HepG2 (cell line): ENCODE measurements around the gene LHFPL6. TPM values are rescaled to one million over a fixed set of nuclear protein-coding genes. Genes with fewer than 3 reads are reported as not detected.

Source experiments
- ATAC-seq: fragments of 200-7000 bp; cut with Tn5 transposase; 3 replicates; pipeline ENCODE4 v1.9.1; 2020; ENCODE audit warnings: mild to moderate bottlenecking, moderate library complexity
- BruUV-seq: library from RNA; stranded (reverse); fragments of 400-500 nt; replicated peaks from 2 replicates; lab custom pipeline; 2021; lab: Mats Ljungman, UMichigan
- CTCF ChIA-PET: fragments of 300-600 bp; formaldehyde crosslinking; extraction: SDS; loops from one replicate; lab custom pipeline; 2021; ENCODE audit warnings: low total read pairs, inconsistent platforms, low intra/inter-chr PET ratio; lab: Yijun Ruan, JAX
- POLR2A ChIA-PET: fragments of 350-600 bp; sonication (Branson Sonifier 250); formaldehyde crosslinking; loops from one replicate; lab custom pipeline; 2020; ENCODE audit warnings: antibody characterized with exemption, inconsistent platforms; lab: Yijun Ruan, JAX
- DNase-seq: peaks from one replicate; pipeline ENCODE4 v3.0.0-alpha.2; 2015; ENCODE audit warnings: low spot score
- FAIRE-seq: peaks from 3 replicates; lab custom pipeline; 2011; peaks lifted over from hg19 to GRCh38; lab: Jason Lieb, UNC
- H2AFZ ChIP-seq: one replicate; pipeline ENCODE4 v1.6.1; 2011; ENCODE audit warnings: low read length, inconsistent platforms
- H3K27ac ChIP-seq: fragments of 300-600 bp; 3 replicates; pipeline ENCODE4 v1.8.0; 2011; ENCODE audit warnings: mixed run types, mild to moderate bottlenecking, mixed read lengths, low read length, inconsistent platforms; ENCODE audit not compliant: insufficient read depth; ENCODE audit errors: extremely low read length
- H3K27me3 ChIP-seq, 2 experiments: fragments of 200-600 bp in 1 of 2; 2 replicates in 1 of 2; 3 replicates in 1 of 2; pipeline versions ENCODE4 v1.6.0 to v1.8.0; 2011; ENCODE audit warnings: low read length in 2 of 2, mild to moderate bottlenecking in 2 of 2, moderate library complexity in 2 of 2, inconsistent platforms in 1 of 2; ENCODE audit not compliant: insufficient read depth in 2 of 2, control insufficient read depth in 1 of 2
- H3K36me3 ChIP-seq, 2 experiments: fragments of 200-600 bp in 1 of 2; replicated peaks in 1 of 2; 2 replicates in 1 of 2; 3 replicates in 1 of 2; pipeline versions ENCODE4 v1.5.1 to v1.8.0; 2011; ENCODE audit warnings: low read length in 2 of 2, inconsistent platforms in 1 of 2; ENCODE audit not compliant: insufficient read depth in 2 of 2, control insufficient read depth in 1 of 2
- H3K4me1 ChIP-seq: 2 replicates; pipeline ENCODE4 v1.5.1; 2012; ENCODE audit warnings: low read length, inconsistent platforms; ENCODE audit not compliant: insufficient read depth
- H3K4me2 ChIP-seq: 2 replicates; pipeline ENCODE4 v1.6.0; 2011; ENCODE audit warnings: low read depth, low read length, inconsistent platforms
- H3K4me3 ChIP-seq, 3 experiments: fragments of 200-600 bp in 1 of 3; sonication (generic), shearing (Covaris generic) in 1 of 3; replicated peaks in 1 of 3; 2 replicates each; pipeline ENCODE4 v1.5.1; 2011 to 2016; ENCODE audit warnings: low read length in 3 of 3, inconsistent platforms in 2 of 3, low read depth in 2 of 3, mild to moderate bottlenecking in 2 of 3, control low read depth in 1 of 3, mixed read lengths in 1 of 3; ENCODE audit not compliant: insufficient read depth in 1 of 3
- H3K79me2 ChIP-seq: one replicate; pipeline ENCODE4 v1.6.1; 2011; ENCODE audit warnings: low read length, inconsistent platforms; ENCODE audit not compliant: insufficient read depth
- H3K9ac ChIP-seq: 2 replicates; pipeline ENCODE4 v1.6.0; 2011; ENCODE audit warnings: mild to moderate bottlenecking, low read depth, low read length, inconsistent platforms; ENCODE audit not compliant: insufficient read depth
- H3K9me3 ChIP-seq: 2 replicates; pipeline ENCODE4 v1.5.1; 2012; ENCODE audit warnings: mild to moderate bottlenecking, low read length
- H4K20me1 ChIP-seq: 2 replicates; pipeline ENCODE4 v1.6.0; 2011; ENCODE audit warnings: inconsistent platforms, mild to moderate bottlenecking, low read length, moderate library complexity; ENCODE audit not compliant: insufficient read depth
- ADNP ChIP-seq: sonication (generic); formaldehyde crosslinking; IDR thresholded peaks from 2 replicates; pipeline ENCODE4 v1.4.0; 2020; ENCODE audit warnings: missing genetic modification reagents
- BCLAF1 ChIP-seq: fragments of 450-650 bp; IDR thresholded peaks from 2 replicates; pipeline ENCODE4 v1.6.1; 2017; ENCODE audit warnings: mild to moderate bottlenecking
- FOXK1 ChIP-seq: sonication (generic); formaldehyde crosslinking; IDR thresholded peaks from 2 replicates; pipeline ENCODE4 v1.4.0; 2020; ENCODE audit warnings: low read depth, missing genetic modification reagents, borderline replicate concordance
- HNRNPL ChIP-seq: fragments of 200-400 bp; formaldehyde crosslinking; IDR thresholded peaks from 2 replicates; pipeline ENCODE4 v1.6.1; 2017; ENCODE audit warnings: mild to moderate bottlenecking, low read depth, low read length
- ISL2 ChIP-seq: sonication (generic); formaldehyde crosslinking; IDR thresholded peaks from 2 replicates; pipeline ENCODE4 v1.5.0; 2020; ENCODE audit warnings: missing genetic modification reagents
- MAFK ChIP-seq, 2 experiments: IDR thresholded peaks in 1 of 2; conservative IDR thresholded peaks in 1 of 2; 2 replicates each; pipeline ENCODE4 v1.6.1; 2011; ENCODE audit warnings: improper control_type of control experiment in 2 of 2, low read length in 2 of 2
- MNT ChIP-seq: fragments of 450-650 bp; IDR thresholded peaks from 2 replicates; pipeline ENCODE4 v1.6.1; 2016
- PATZ1 ChIP-seq: sonication (generic); formaldehyde crosslinking; IDR thresholded peaks from 2 replicates; pipeline ENCODE4 v1.4.0; 2020; ENCODE audit warnings: missing genetic modification reagents
- RNF2 ChIP-seq: fragments of 450-650 bp; conservative IDR thresholded peaks from 2 replicates; pipeline ENCODE4 v1.6.1; 2016; ENCODE audit warnings: low read depth
- SCMH1 ChIP-seq: sonication (generic); formaldehyde crosslinking; IDR thresholded peaks from 2 replicates; pipeline ENCODE4 v1.9.0; 2021; ENCODE audit warnings: missing genetic modification reagents, mild to moderate bottlenecking, borderline replicate concordance
- SNAPC2 ChIP-seq: sonication (generic); formaldehyde crosslinking; IDR thresholded peaks from 2 replicates; pipeline ENCODE4 v1.8.1; 2022; ENCODE audit warnings: mild to moderate bottlenecking, missing genetic modification reagents
- ZBTB7A ChIP-seq: sonication (generic); formaldehyde crosslinking; IDR thresholded peaks from 2 replicates; pipeline ENCODE4 v1.8.0; 2022; ENCODE audit warnings: mild to moderate bottlenecking, missing genetic modification reagents
- ZNF343 ChIP-seq: sonication (generic); formaldehyde crosslinking; IDR thresholded peaks from 2 replicates; pipeline ENCODE4 v1.4.0; 2020; ENCODE audit warnings: mild to moderate bottlenecking, missing genetic modification reagents
- ZNF550 ChIP-seq: sonication (generic); formaldehyde crosslinking; IDR thresholded peaks from 2 replicates; pipeline ENCODE4 v1.4.0; 2020; ENCODE audit warnings: mild to moderate bottlenecking, missing genetic modification reagents, borderline replicate concordance
- ZNF597 ChIP-seq: sonication (generic); formaldehyde crosslinking; IDR thresholded peaks from 2 replicates; pipeline ENCODE4 v1.5.0; 2020; ENCODE audit warnings: missing genetic modification reagents
- ZNF619 ChIP-seq: sonication (generic); formaldehyde crosslinking; IDR thresholded peaks from 2 replicates; pipeline ENCODE4 v1.4.0; 2020; ENCODE audit warnings: mild to moderate bottlenecking, missing genetic modification reagents
- WGBS: methylation state at CpG from one replicate; pipeline ENCODE4 v1.1.6; 2017; ENCODE audit warnings: low lambda C conversion rate; 5-methylcytosine and 5-hydroxymethylcytosine counted together
- in situ Hi-C: cut with HindIII; loops from 2 replicates; pipeline ENCODE4 v1.10.0; 2017; ENCODE audit warnings: low pct_unique_long_range_greater_than_20kb; ENCODE audit not compliant: extremely low pct_ligation_motif_present
- intact Hi-C: fragments of 100-400 bp; cut with micrococcal nuclease; formaldehyde crosslinking; loops from one replicate; pipeline ENCODE4 v1.10.0; 2022; ENCODE audit not compliant: unreplicated experiment
- polyA plus RNA-seq, 8 experiments: library from polyadenylated mRNA; depleted of rRNA in 3 of 8; stranded (reverse) in 7 of 8; unstranded in 1 of 8; fragments of >200 nt; fragmentation: Illumina TruSeq in 4 of 8; extraction: Trizol in 4 of 8; gene quantifications; 2 replicates each; pipeline versions ENCODE4 v1.2.1 to v1.2.3, GENCODE V29; 2011 to 2016; ENCODE audit warnings: low read depth in 4 of 8, missing spikeins in 1 of 8, mixed read lengths in 1 of 8; ENCODE audit not compliant: insufficient read depth in 1 of 8
- total RNA-seq, 5 experiments: library from RNA; depleted of rRNA; stranded (reverse); fragments of >200 nt; fragmentation: Illumina TruSeq; extraction: Trizol; gene quantifications; 2 replicates each; pipeline ENCODE4 v1.2.3, GENCODE V29; 2016; ENCODE audit warnings: low read depth in 1 of 5

The LHFPL6 gene
- total and polyA plus RNA-seq, 2 of the 13 experiments (the other 11 are each of a cell fraction or from before 2014, with no cell fraction given), result not detected

- TF ChIP-seq PATZ1 (CRISPR knock-in tag) (no peak), FOXK1 (CRISPR knock-in tag) (no peak), ZBTB7A (CRISPR knock-in tag) (no peak), HNRNPL (no peak)
Observed at GRCh38 chr13:39526499-39526898, 76.5 kb downstream of the LHFPL6 start (continued).

GRCh38 chr13:39525506-39525905 is 77.5 kb downstream of the LHFPL6 start:
- no peak overlapping the region for H3K9ac ChIP-seq
- DNase-seq (no peak), FAIRE-seq (no peak), ATAC-seq (no peak)
- CTCF ChIA-PET, result no interaction called here
- no peaks in the 10 kb centered on the region for H3K4me1 ChIP-seq
- H3K4me3 ChIP-seq, result no peak overlapping the region
- intact Hi-C loops, result no loop called here
- no peak overlapping the region for H3K27ac ChIP-seq
- no peaks in the 10 kb centered on the region for H3K36me3 ChIP-seq
- no TSS peak for BruUV-seq
- H3K27me3 ChIP-seq, result no peaks in the 10 kb centered on the region
- no peaks in the 10 kb centered on the region for H4K20me1 ChIP-seq
- H3K9me3 ChIP-seq, result no peaks in the 10 kb centered on the region
- WGBS, result 3% methylated on average over 1 of the region's 1 CpG
- in situ Hi-C loops, result no loop called here
- no peaks in the 10 kb centered on the region for H3K79me2 ChIP-seq
- POLR2A ChIA-PET, result no interaction called here
- H2AFZ ChIP-seq, result no peak overlapping the region
- H3K4me2 ChIP-seq, result no peak overlapping the region
- TF ChIP-seq RNF2 (no peak), SNAPC2 (CRISPR knock-in tag) (no peak), BCLAF1 (no peak), MNT (no peak), ISL2 (no peak), ZNF597 (no peak), MAFK (conservative IDR thresholded peaks at IDR 0.05 in 1 of 2, IDR thresholded peaks at IDR 0.05 in 1 of 2; ENCODE audit: low read length in 2 of 2) (no peak), ADNP (no peak), ZNF343 (CRISPR knock-in tag) (no peak), SCMH1 (CRISPR knock-in tag) (no peak), ZNF619 (no peak), ZNF550 (no peak)
